Subcutaneous adipose tissue (tissue), 4 donors: ENCODE results near the gene TFDP3. TPM values are rescaled to one million over a fixed set of nuclear protein-coding genes. Genes with fewer than 3 reads are reported as not detected.

ENCODE experiments used
- small RNA-seq: library from RNA; depleted of rRNA; stranded (forward); fragments of <200 nt; gene quantifications from one replicate; pipeline ENCODE3, GENCODE V24; 2016
- total RNA-seq, 4 donors: library from RNA; depleted of rRNA; stranded (reverse); fragments of >200 nt; gene quantifications; one replicate each; pipeline ENCODE4 v1.1.0, GENCODE V29; 2016
- TF ChIP-seq, protein P1 (sequence below): fragments of 450-650 bp; IDR thresholded peaks from one replicate; pipeline ENCODE4 v1.5.1; 2016; ENCODE audit warnings: low read depth, mild to moderate bottlenecking, control low read depth, antibody characterized with exemption, moderate library complexity

Gene TFDP3
- total RNA-seq, 4 donors from 2014 or later = not detected

DNA sequence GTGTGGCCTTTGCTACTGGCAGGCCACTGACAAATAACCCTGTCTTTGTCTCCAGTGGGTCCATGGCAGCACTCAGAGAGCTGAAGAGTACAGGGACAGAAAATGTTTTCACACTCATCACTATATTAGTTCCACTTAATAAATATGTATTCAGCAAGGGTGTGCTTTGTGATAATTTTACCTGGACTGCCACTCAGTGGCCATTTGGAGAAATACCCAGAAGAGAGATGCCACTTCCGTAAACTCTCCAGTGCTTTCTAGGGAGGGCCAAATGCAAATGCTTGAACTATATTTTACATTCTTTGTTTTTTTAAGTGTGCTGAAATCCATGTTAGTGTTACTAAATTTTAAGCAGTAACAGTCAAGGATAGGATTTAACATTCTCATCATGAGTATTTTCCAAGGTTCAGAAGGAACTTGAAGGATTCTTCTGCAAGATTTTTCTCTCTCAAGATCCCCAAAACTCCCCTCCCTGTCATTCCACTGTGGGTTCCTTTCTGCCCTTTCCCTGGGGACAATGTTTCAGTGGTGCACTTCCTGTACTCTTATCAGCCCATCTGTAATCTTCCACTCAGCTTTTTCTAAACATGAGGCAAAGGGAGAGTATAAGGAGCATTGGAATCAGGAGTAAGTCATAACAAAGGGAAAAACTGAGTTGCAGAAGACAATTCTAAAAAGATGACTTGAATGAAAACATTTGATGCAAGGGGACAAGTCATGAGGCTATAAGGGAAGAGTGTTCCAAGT, 46.0 kb downstream of the TFDP3 start:
- TF ChIP-seq, protein P1, sequence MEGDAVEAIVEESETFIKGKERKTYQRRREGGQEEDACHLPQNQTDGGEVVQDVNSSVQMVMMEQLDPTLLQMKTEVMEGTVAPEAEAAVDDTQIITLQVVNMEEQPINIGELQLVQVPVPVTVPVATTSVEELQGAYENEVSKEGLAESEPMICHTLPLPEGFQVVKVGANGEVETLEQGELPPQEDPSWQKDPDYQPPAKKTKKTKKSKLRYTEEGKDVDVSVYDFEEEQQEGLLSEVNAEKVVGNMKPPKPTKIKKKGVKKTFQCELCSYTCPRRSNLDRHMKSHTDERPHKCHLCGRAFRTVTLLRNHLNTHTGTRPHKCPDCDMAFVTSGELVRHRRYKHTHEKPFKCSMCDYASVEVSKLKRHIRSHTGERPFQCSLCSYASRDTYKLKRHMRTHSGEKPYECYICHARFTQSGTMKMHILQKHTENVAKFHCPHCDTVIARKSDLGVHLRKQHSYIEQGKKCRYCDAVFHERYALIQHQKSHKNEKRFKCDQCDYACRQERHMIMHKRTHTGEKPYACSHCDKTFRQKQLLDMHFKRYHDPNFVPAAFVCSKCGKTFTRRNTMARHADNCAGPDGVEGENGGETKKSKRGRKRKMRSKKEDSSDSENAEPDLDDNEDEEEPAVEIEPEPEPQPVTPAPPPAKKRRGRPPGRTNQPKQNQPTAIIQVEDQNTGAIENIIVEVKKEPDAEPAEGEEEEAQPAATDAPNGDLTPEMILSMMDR = no peak

Small RNA genes within 50 kb of the gene (small RNA-seq; reads per million reads assigned to genes)
- gene RNU1-115P = not detected

Other genes with a start within 250 kb of the TFDP3 start
- not detected for gene USP26, start 121.2 kb downstream of the TFDP3 start, total RNA-seq
- 10 to 100 TPM in 2 of 4 donors, 1 to 10 TPM in 2; 5.9 to 63.7 (median 12.4) TPM for gene GPC4, start 197.1 kb upstream of the TFDP3 start, total RNA-seq